HepG2 (cell line): ENCODE data around the gene GKN1. TPM values are rescaled to one million over a fixed set of nuclear protein-coding genes. Genes with fewer than 3 reads are reported as not detected.

Source experiments
- ATAC-seq: fragments of 200-7000 bp; cut with Tn5 transposase; 3 replicates; pipeline ENCODE4 v1.9.1; 2020; ENCODE audit warnings: mild to moderate bottlenecking, moderate library complexity
- BruUV-seq: library from RNA; stranded (reverse); fragments of 400-500 nt; replicated peaks from 2 replicates; lab custom pipeline; 2021; lab: Mats Ljungman, UMichigan
- CTCF ChIA-PET: fragments of 300-600 bp; formaldehyde crosslinking; extraction: SDS; loops from one replicate; lab custom pipeline; 2021; ENCODE audit warnings: low total read pairs, inconsistent platforms, low intra/inter-chr PET ratio; lab: Yijun Ruan, JAX
- POLR2A ChIA-PET: fragments of 350-600 bp; sonication (Branson Sonifier 250); formaldehyde crosslinking; loops from one replicate; lab custom pipeline; 2020; ENCODE audit warnings: antibody characterized with exemption, inconsistent platforms; lab: Yijun Ruan, JAX
- DNase-seq: peaks from one replicate; pipeline ENCODE4 v3.0.0-alpha.2; 2015; ENCODE audit warnings: low spot score
- FAIRE-seq: peaks from 3 replicates; lab custom pipeline; 2011; peaks lifted over from hg19 to GRCh38; lab: Jason Lieb, UNC
- H2AFZ ChIP-seq: one replicate; pipeline ENCODE4 v1.6.1; 2011; ENCODE audit warnings: low read length, inconsistent platforms
- H3K27ac ChIP-seq: fragments of 300-600 bp; 3 replicates; pipeline ENCODE4 v1.8.0; 2011; ENCODE audit warnings: mixed run types, mild to moderate bottlenecking, mixed read lengths, low read length, inconsistent platforms; ENCODE audit not compliant: insufficient read depth; ENCODE audit errors: extremely low read length
- H3K27me3 ChIP-seq, 2 experiments: fragments of 200-600 bp in 1 of 2; 2 replicates in 1 of 2; 3 replicates in 1 of 2; pipeline versions ENCODE4 v1.6.0 to v1.8.0; 2011; ENCODE audit warnings: low read length in 2 of 2, mild to moderate bottlenecking in 2 of 2, moderate library complexity in 2 of 2, inconsistent platforms in 1 of 2; ENCODE audit not compliant: insufficient read depth in 2 of 2, control insufficient read depth in 1 of 2
- H3K36me3 ChIP-seq, 2 experiments: fragments of 200-600 bp in 1 of 2; replicated peaks in 1 of 2; 2 replicates in 1 of 2; 3 replicates in 1 of 2; pipeline versions ENCODE4 v1.5.1 to v1.8.0; 2011; ENCODE audit warnings: low read length in 2 of 2, inconsistent platforms in 1 of 2; ENCODE audit not compliant: insufficient read depth in 2 of 2, control insufficient read depth in 1 of 2
- H3K4me1 ChIP-seq: 2 replicates; pipeline ENCODE4 v1.5.1; 2012; ENCODE audit warnings: low read length, inconsistent platforms; ENCODE audit not compliant: insufficient read depth
- H3K4me2 ChIP-seq: 2 replicates; pipeline ENCODE4 v1.6.0; 2011; ENCODE audit warnings: low read depth, low read length, inconsistent platforms
- H3K4me3 ChIP-seq, 3 experiments: fragments of 200-600 bp in 1 of 3; sonication (generic), shearing (Covaris generic) in 1 of 3; replicated peaks in 1 of 3; 2 replicates each; pipeline ENCODE4 v1.5.1; 2011 to 2016; ENCODE audit warnings: low read length in 3 of 3, inconsistent platforms in 2 of 3, low read depth in 2 of 3, mild to moderate bottlenecking in 2 of 3, control low read depth in 1 of 3, mixed read lengths in 1 of 3; ENCODE audit not compliant: insufficient read depth in 1 of 3
- H3K79me2 ChIP-seq: one replicate; pipeline ENCODE4 v1.6.1; 2011; ENCODE audit warnings: low read length, inconsistent platforms; ENCODE audit not compliant: insufficient read depth
- H3K9ac ChIP-seq: 2 replicates; pipeline ENCODE4 v1.6.0; 2011; ENCODE audit warnings: mild to moderate bottlenecking, low read depth, low read length, inconsistent platforms; ENCODE audit not compliant: insufficient read depth
- H3K9me3 ChIP-seq: 2 replicates; pipeline ENCODE4 v1.5.1; 2012; ENCODE audit warnings: mild to moderate bottlenecking, low read length
- H4K20me1 ChIP-seq: 2 replicates; pipeline ENCODE4 v1.6.0; 2011; ENCODE audit warnings: inconsistent platforms, mild to moderate bottlenecking, low read length, moderate library complexity; ENCODE audit not compliant: insufficient read depth
- EHMT2 ChIP-seq: fragments of 200-600 bp; sonication (generic); IDR thresholded peaks from 2 replicates; pipeline ENCODE4 v1.7.0; 2017; ENCODE audit warnings: antibody characterized with exemption, low read depth, low read length, borderline replicate concordance
- HCFC1 ChIP-seq: fragments of 150-350 bp; IDR thresholded peaks from 2 replicates; pipeline ENCODE4 v1.6.1; 2014; ENCODE audit warnings: low read depth, low read length
- IRX3 ChIP-seq: sonication (generic); formaldehyde crosslinking; IDR thresholded peaks from 2 replicates; pipeline ENCODE4 v1.8.1; 2023; ENCODE audit warnings: mild to moderate bottlenecking, low read depth, missing genetic modification reagents, borderline replicate concordance
- NCOA5 ChIP-seq: sonication (generic); formaldehyde crosslinking; IDR thresholded peaks from 2 replicates; pipeline ENCODE4 v1.4.0; 2020; ENCODE audit warnings: missing genetic modification reagents
- TEAD3 ChIP-seq: optimal IDR thresholded peaks from 2 replicates; pipeline ENCODE3; 2016; ENCODE audit warnings: borderline replicate concordance
- WIZ ChIP-seq: sonication (generic); formaldehyde crosslinking; IDR thresholded peaks from 2 replicates; pipeline ENCODE4 v1.5.1; 2020; ENCODE audit warnings: mild to moderate bottlenecking, missing genetic modification reagents
- ZBTB40 ChIP-seq, 2 experiments: fragments of 450-650 bp in 1 of 2; sonication (generic) in 1 of 2; formaldehyde crosslinking in 1 of 2; IDR thresholded peaks; 2 replicates each; pipeline versions ENCODE4 v1.6.1 to v1.8.0; 2016 to 2022; ENCODE audit warnings: antibody characterized with exemption in 1 of 2, mild to moderate bottlenecking in 1 of 2, missing genetic modification reagents in 1 of 2
- ZNF17 ChIP-seq: sonication (generic); formaldehyde crosslinking; IDR thresholded peaks from 2 replicates; pipeline ENCODE4 v1.5.0; 2020; ENCODE audit warnings: mild to moderate bottlenecking, missing genetic modification reagents
- ZNF451 ChIP-seq: sonication (generic); formaldehyde crosslinking; IDR thresholded peaks from 2 replicates; pipeline ENCODE4 v1.5.0; 2020; ENCODE audit warnings: mild to moderate bottlenecking, missing genetic modification reagents
- ZNF737 ChIP-seq: sonication (generic); formaldehyde crosslinking; IDR thresholded peaks from 2 replicates; pipeline ENCODE4 v1.5.0; 2020; ENCODE audit warnings: missing genetic modification reagents, mild to moderate bottlenecking, borderline replicate concordance
- ZNF800 ChIP-seq: sonication (generic); formaldehyde crosslinking; IDR thresholded peaks from 2 replicates; pipeline ENCODE4 v1.4.0; 2020; ENCODE audit warnings: missing genetic modification reagents
- WGBS: methylation state at CpG from one replicate; pipeline ENCODE4 v1.1.6; 2017; ENCODE audit warnings: low lambda C conversion rate; 5-methylcytosine and 5-hydroxymethylcytosine counted together
- in situ Hi-C: cut with HindIII; loops from 2 replicates; pipeline ENCODE4 v1.10.0; 2017; ENCODE audit warnings: low pct_unique_long_range_greater_than_20kb; ENCODE audit not compliant: extremely low pct_ligation_motif_present
- intact Hi-C: fragments of 100-400 bp; cut with micrococcal nuclease; formaldehyde crosslinking; loops from one replicate; pipeline ENCODE4 v1.10.0; 2022; ENCODE audit not compliant: unreplicated experiment
- polyA plus RNA-seq, 8 experiments: library from polyadenylated mRNA; depleted of rRNA in 3 of 8; stranded (reverse) in 7 of 8; unstranded in 1 of 8; fragments of >200 nt; fragmentation: Illumina TruSeq in 4 of 8; extraction: Trizol in 4 of 8; gene quantifications; 2 replicates each; pipeline versions ENCODE4 v1.2.1 to v1.2.3, GENCODE V29; 2011 to 2016; ENCODE audit warnings: low read depth in 4 of 8, missing spikeins in 1 of 8, mixed read lengths in 1 of 8; ENCODE audit not compliant: insufficient read depth in 1 of 8
- total RNA-seq, 5 experiments: library from RNA; depleted of rRNA; stranded (reverse); fragments of >200 nt; fragmentation: Illumina TruSeq; extraction: Trizol; gene quantifications; 2 replicates each; pipeline ENCODE4 v1.2.3, GENCODE V29; 2016; ENCODE audit warnings: low read depth in 1 of 5
- TF ChIP-seq, protein P1 (sequence below): sonication (generic); formaldehyde crosslinking; IDR thresholded peaks from 2 replicates; pipeline ENCODE4 v1.5.0; 2020; ENCODE audit warnings: missing genetic modification reagents

GKN1 gene
- total and polyA plus RNA-seq, 2 of the 13 experiments (the other 11 are each of a cell fraction or from before 2014, with no cell fraction given) = not detected

DNA sequence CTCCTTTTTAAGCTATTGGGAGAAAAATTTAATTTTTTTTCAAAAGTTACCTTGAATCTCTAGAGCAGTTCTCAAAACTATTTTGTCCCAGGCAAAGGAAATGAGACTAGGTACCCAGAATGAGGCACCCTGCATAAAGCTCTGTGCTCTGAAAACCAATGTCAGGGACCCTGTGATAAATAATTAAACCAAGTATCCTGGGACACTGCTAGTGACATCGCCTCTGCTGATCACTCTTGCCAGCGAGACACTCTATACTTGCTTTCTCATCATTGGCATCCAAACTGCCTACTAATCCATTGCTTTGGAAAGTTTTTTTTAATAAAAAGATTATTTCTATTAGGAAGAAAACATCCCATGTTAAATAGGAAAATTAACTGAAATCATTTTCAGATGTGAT lies 1.4 kb downstream of the GKN1 start:
- no peak overlapping the region for H3K27ac ChIP-seq
- H2AFZ ChIP-seq = no peak overlapping the region
- no peaks in the 10 kb centered on the region for H3K79me2 ChIP-seq
- ATAC-seq (no peak), FAIRE-seq (no peak), DNase-seq (no peak)
- no peaks in the 10 kb centered on the region for H3K9me3 ChIP-seq
- no peak overlapping the region for H3K4me3 ChIP-seq
- H3K4me1 ChIP-seq = no peaks in the 10 kb centered on the region
- peaks cover 0 to 30% of the 10 kb centered on the region in 2 experiments; a peak in 3 of 5 replicates for H3K27me3 ChIP-seq
- no peak overlapping the region for H3K9ac ChIP-seq
- WGBS = 5% methylated on average over 2 of the region's 2 CpGs
- no peaks in the 10 kb centered on the region for H4K20me1 ChIP-seq
- in situ Hi-C loops (no loop called here), intact Hi-C loops (no loop called here)
- CTCF ChIA-PET = no interaction called here
- no peaks in the 10 kb centered on the region for H3K36me3 ChIP-seq
- POLR2A ChIA-PET = no interaction called here
- H3K4me2 ChIP-seq = no peak overlapping the region
- BruUV-seq = no TSS peak
- TF ChIP-seq ZNF451 = no peak
- no peak for TF ChIP-seq NCOA5 (CRISPR knock-in tag)
- no peak for TF ChIP-seq ZNF737 (CRISPR knock-in tag)
- TF ChIP-seq, protein P1, sequence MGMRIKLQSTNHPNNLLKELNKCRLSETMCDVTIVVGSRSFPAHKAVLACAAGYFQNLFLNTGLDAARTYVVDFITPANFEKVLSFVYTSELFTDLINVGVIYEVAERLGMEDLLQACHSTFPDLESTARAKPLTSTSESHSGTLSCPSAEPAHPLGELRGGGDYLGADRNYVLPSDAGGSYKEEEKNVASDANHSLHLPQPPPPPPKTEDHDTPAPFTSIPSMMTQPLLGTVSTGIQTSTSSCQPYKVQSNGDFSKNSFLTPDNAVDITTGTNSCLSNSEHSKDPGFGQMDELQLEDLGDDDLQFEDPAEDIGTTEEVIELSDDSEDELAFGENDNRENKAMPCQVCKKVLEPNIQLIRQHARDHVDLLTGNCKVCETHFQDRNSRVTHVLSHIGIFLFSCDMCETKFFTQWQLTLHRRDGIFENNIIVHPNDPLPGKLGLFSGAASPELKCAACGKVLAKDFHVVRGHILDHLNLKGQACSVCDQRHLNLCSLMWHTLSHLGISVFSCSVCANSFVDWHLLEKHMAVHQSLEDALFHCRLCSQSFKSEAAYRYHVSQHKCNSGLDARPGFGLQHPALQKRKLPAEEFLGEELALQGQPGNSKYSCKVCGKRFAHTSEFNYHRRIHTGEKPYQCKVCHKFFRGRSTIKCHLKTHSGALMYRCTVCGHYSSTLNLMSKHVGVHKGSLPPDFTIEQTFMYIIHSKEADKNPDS (CRISPR knock-in tag) = no peak
- TF ChIP-seq ZBTB40 (IDR thresholded peaks at IDR 0.05) = no peak
- no peak for TF ChIP-seq ZBTB40 (CRISPR knock-in tag; IDR thresholded peaks at IDR 0.05)
- TF ChIP-seq EHMT2 = no peak
- no peak for TF ChIP-seq ZNF800
- TF ChIP-seq IRX3 (CRISPR knock-in tag) = no peak
- TF ChIP-seq TEAD3 (CRISPR knock-in tag) = no peak
- TF ChIP-seq HCFC1 = no peak
- no peak for TF ChIP-seq WIZ (CRISPR knock-in tag)
- TF ChIP-seq ZNF17 (CRISPR knock-in tag) = no peak
